Liver (tissue), 9 donors: Measurements from ENCODE around the gene MAP2K3. TPM values are rescaled to one million over a fixed set of nuclear protein-coding genes. Genes with fewer than 3 reads are reported as not detected.
"Not testable (repeated sequence)": the region's sequence is repeated elsewhere in the genome, so short reads cannot be mapped to it uniquely, and the experiment has no call there.

Experiments used
- DNase-seq: peaks from one replicate; pipeline ENCODE4 v3.0.0-alpha.2; 2017; ENCODE audit warnings: low spot score
- H3K27ac ChIP-seq, 2 donors: one replicate each; pipeline ENCODE4 v1.7.0; 2013; ENCODE audit warnings: inconsistent platforms in 2 of 2, low read length in 2 of 2, control low read depth in 1 of 2, low read depth in 1 of 2, mild to moderate bottlenecking in 1 of 2
- H3K27me3 ChIP-seq, 4 donors: one replicate each; pipeline versions ENCODE4 v1.6.1 to v1.7.0; 2013; ENCODE audit warnings: low read length in 3 of 4, inconsistent platforms in 1 of 4, mild to moderate bottlenecking in 1 of 4, moderate library complexity in 1 of 4; ENCODE audit not compliant: control insufficient read depth in 4 of 4, insufficient read depth in 4 of 4
- H3K36me3 ChIP-seq, 4 donors: one replicate each; pipeline versions ENCODE4 v1.6.1 to v1.7.0; 2013; ENCODE audit warnings: low read length in 3 of 4, mild to moderate bottlenecking in 3 of 4, low read depth in 1 of 4, moderate library complexity in 1 of 4; ENCODE audit not compliant: control insufficient read depth in 4 of 4, insufficient read depth in 3 of 4
- H3K4me1 ChIP-seq, 4 donors: one replicate each; pipeline versions ENCODE4 v1.6.1 to v1.7.0; 2013; ENCODE audit warnings: low read length in 3 of 4, mild to moderate bottlenecking in 3 of 4, moderate library complexity in 1 of 4; ENCODE audit not compliant: control insufficient read depth in 4 of 4, insufficient read depth in 4 of 4
- H3K4me3 ChIP-seq, 3 donors: one replicate each; pipeline versions ENCODE4 v1.6.1 to v1.7.0; 2013; ENCODE audit warnings: low read length in 3 of 3, control low read depth in 1 of 3, low read depth in 1 of 3, mild to moderate bottlenecking in 1 of 3
- H3K9ac ChIP-seq, 2 donors: one replicate each; pipeline ENCODE4 v1.7.0; 2013; ENCODE audit warnings: low read length in 2 of 2, mild to moderate bottlenecking in 2 of 2, moderate library complexity in 2 of 2, control low read depth in 1 of 2, low read depth in 1 of 2
- H3K9me3 ChIP-seq, 4 donors: one replicate each; pipeline versions ENCODE4 v1.6.1 to v1.7.0; 2013; ENCODE audit warnings: low read length in 3 of 4; ENCODE audit not compliant: control insufficient read depth in 4 of 4
- WGBS: extraction: QIAGEN DNeasy Blood & Tissue Kit; methylation state at CpG from one replicate; pipeline ENCODE4 v1.1.7; 2013; 5-methylcytosine and 5-hydroxymethylcytosine counted together
- polyA plus RNA-seq, 2 donors: library from polyadenylated mRNA; stranded (reverse) in 1 of 2; unstranded in 1 of 2; fragments of 200-250 nt in 1 of 2; fragments of >200 nt in 1 of 2; fragmentation: Nextera tagmentation in 1 of 2; extraction: Ambion mirVana in 1 of 2; gene quantifications; one replicate each; pipeline versions ENCODE4 v1.2.1 to v1.2.3, GENCODE V29; 2013 to 2015
- total RNA-seq, 2 donors: library from RNA; depleted of rRNA; stranded (reverse); fragments of >200 nt; gene quantifications; one replicate each; pipeline ENCODE4 v1.2.3, GENCODE V29; 2014
- donor health status: healthy.
- donor health status: healthy.
- donor health status: healthy.
- donor health status: healthy.
- donor health status: healthy.

The MAP2K3 gene
- total and polyA plus RNA-seq, 4 donors: 21.6 to 88.4 (median 30.5) TPM

DNA sequence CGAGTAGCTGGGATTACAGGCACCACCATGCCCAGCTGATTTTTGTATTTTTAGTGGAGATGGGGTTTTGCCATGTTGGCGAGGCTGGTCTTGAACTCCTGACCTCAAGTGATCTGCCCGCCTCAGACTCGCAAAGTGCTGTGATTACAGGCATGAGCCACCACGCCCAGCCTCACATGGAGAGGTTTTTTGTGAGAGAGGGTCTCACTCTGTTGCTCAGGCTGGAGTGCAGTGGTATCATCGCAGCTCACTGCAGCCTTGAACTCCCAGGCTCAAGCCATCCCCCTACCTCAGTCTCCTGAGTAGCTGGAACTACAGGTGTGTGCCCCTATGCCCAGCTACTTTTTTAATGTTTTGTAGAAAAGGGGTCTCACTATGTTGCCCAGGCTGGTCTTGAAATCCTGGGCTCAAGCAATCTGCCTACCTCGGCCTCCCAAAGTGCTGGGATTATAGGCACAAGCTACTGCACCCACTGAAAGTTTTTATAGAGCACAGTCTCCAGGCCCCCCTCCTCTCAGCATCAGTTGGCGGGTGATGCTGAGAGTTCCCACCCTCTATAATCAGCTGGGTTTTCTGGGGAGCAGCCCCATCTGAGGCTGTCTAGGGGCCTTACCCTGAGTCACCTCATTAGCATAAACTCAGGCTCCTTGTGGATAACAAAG lies 22.2 kb downstream of the MAP2K3 start:
- H3K27me3 ChIP-seq, H3K4me1 ChIP-seq, H3K27ac ChIP-seq, H3K9me3 ChIP-seq, H3K4me3 ChIP-seq, DNase-seq, H3K9ac ChIP-seq: not testable (repeated sequence)
- H3K36me3 ChIP-seq: peaks cover 13 to 52% (median 34%) of the 10 kb centered on the region in 4 donors
- WGBS: 82% methylated on average over 8 of the region's 8 CpGs

DNA sequence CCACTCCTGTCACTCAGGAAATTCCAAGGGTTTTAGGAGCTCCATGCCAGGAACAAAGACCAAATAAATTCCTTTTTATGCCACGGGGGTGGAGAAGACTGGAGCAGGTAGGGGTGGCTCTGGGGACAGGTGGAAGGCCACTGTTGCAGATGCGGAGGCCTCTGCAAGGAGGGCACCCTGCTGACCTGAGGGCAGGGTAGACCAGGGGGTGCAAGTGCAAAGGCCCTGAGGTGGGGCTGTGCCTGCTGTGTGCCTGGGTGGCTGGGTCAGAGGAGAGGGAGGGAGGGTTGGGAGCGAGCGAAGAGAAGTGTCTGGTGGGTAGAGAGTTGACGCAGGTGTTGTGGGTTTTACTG lies 22.7 kb downstream of the MAP2K3 start:
- H3K27ac ChIP-seq, H3K4me1 ChIP-seq, H3K4me3 ChIP-seq, H3K27me3 ChIP-seq, H3K9me3 ChIP-seq, DNase-seq, H3K9ac ChIP-seq: not testable (repeated sequence)
- peaks cover 14 to 54% (median 33%) of the 10 kb centered on the region in 4 donors for H3K36me3 ChIP-seq
- 36% methylated on average over 4 of the region's 5 CpGs for WGBS

GRCh38 chr17:21308931-21309381 lies 24.4 kb downstream of the MAP2K3 start:
- H3K4me1 ChIP-seq, H3K4me3 ChIP-seq, H3K27ac ChIP-seq, DNase-seq, H3K27me3 ChIP-seq, H3K9ac ChIP-seq, H3K9me3 ChIP-seq: not testable (repeated sequence)
- H3K36me3 ChIP-seq: peaks cover 14 to 44% (median 21%) of the 10 kb centered on the region in 4 donors
- 87% methylated on average over 6 of the region's 6 CpGs for WGBS

- Histone ChIP-seq H3K4me1 (peaks cover 4 to 13% (median 6%) of the 10 kb centered on the region in 4 donors), H3K36me3 (peaks cover 14 to 34% (median 21%) of the 10 kb centered on the region in 4 donors)
- H3K27me3 ChIP-seq, H3K9ac ChIP-seq, H3K4me3 ChIP-seq, H3K27ac ChIP-seq, DNase-seq, H3K9me3 ChIP-seq: not testable (repeated sequence)
- WGBS: 92% methylated on average over 16 of the region's 16 CpGs
These were observed 25.7 kb downstream of the MAP2K3 start for GRCh38 chr17:21310061-21310765.

GRCh38 chr17:21310766-21311602 lies 26.5 kb downstream of the MAP2K3 start:
- H3K9ac ChIP-seq, H3K27me3 ChIP-seq, H3K4me3 ChIP-seq, H3K27ac ChIP-seq, DNase-seq, H3K9me3 ChIP-seq: not testable (repeated sequence)
- 85% methylated on average over 21 of the region's 22 CpGs for WGBS
- Histone ChIP-seq H3K36me3 (peaks cover 10 to 28% (median 20%) of the 10 kb centered on the region in 4 donors), H3K4me1 (peaks cover 4 to 15% (median 6%) of the 10 kb centered on the region in 4 donors)
